ENCODE results near the gene TAAR9. TPM values are rescaled to one million over a fixed set of nuclear protein-coding genes. Genes with fewer than 3 reads are reported as not detected.

Gene TAAR9
- total and polyA plus RNA-seq, 2 donors (not counting 1 experiment from before 2014, with no cell fraction given) = not detected

DNA sequence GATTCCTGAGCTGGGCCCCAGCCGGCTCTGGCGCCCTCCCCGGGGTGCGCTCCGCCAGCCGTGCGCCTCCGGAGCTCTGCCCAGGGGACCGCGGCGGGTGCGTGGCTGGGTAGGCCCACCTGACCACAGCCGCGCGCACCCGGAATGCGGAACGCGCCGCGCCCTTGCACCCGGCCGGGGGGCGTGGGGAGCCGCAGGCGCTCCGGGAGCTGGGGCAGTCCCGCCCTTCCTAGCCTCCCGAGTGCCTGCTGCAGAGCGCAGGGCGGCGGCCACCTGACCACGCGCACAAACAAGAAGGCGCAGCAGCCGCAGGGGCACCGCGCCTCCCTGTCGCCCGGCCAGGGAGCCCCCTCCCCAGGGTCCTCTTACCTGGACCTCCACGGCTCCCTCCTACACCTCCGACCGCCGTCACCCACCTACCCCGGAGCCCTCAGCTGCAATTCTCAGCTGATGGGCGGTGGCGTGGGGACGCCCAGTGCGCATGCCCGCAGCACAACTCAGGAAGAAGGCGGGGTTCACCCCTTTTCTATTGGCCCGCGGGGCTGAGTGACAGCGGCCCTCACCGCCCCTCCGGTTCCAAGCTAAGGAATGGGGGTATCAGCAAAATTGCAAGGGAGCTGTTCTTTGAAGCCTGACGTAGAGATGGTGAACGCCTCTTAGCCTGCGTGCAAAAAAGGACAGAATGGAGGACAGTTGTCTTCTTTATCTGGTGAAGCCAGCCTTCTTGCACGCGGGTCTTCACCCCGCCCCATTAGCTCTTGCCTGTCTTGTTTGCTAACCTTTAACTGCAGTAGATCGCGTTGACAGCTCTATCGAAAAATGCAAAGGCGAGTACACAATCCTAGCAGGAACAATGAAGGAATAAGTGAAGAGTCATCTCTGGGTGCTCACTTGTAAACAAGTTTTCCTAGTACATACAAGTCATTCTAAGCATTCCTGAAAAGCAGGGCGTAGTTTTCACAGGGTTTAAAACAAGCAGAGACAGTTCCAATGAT, 25.1 kb upstream of the TAAR9 start, which contains the start of gene STX7:
TSS of gene STX7 (minus strand) at position 479 of the 995 bp plus-strand sequence. CDS start 9,586 bp downstream, outside the sequence.
- H3K9me3 Mint-ChIP-seq (ENCODE audit: insufficient read depth) = no peaks in the 10 kb centered on the region
- H3K4me3 Mint-ChIP-seq = peak within 1 kb of the TSS; percentile 93
- no peaks in the 10 kb centered on the region for H3K27me3 ChIP-seq (replicated peaks in 1 of 4; ENCODE audit: control extremely low read depth in 1 of 4, control insufficient read depth in 3 of 4, insufficient read depth in 4 of 4, low read length in 3 of 4)
- H3K79me2 ChIP-seq (ENCODE audit: control insufficient read depth, insufficient read depth, low read length) = peaks cover 65% of the 10 kb centered on the region
- H3K4me1 ChIP-seq (ENCODE audit: control insufficient read depth in 2 of 2, insufficient read depth in 2 of 2, low read length in 2 of 2) = peaks cover 33 to 36% of the 10 kb centered on the region in 2 donors
- WGBS (ENCODE audit: insufficient coverage) = under 1% methylated on average over 66 of the region's 67 CpGs
- peaks cover 56% of the 10 kb centered on the region for H3K4me1 Mint-ChIP-seq
- ChIA-PET POLR2A (interaction anchor here (1.0 to 2.7 kb wide), 12 partner anchors 12 to 301 kb away, joined by 3 to 27 read pairs (median 6); partner anchors contain the start of genes RPS12 and SLC18B1), CTCF (interaction anchor here (0.8 to 8.5 kb wide), 13 partner anchors 12 to 310 kb away, joined by 3 to 81 read pairs (median 6); partner anchors contain the start of gene SLC18B1)
- intact Hi-C loops (cut with micrococcal nuclease) = loop anchor here (1.0 to 10.0 kb wide), 7 partner anchors 18 to 1448 kb away; partner anchors contain the start of genes EPB41L2, RPS12, SLC18B1 and TBPL1
- ATAC-seq (ENCODE audit: low read depth) = peak; percentile 79
- peak within 1 kb of the TSS; percentile 59 to 98 (median 85) for H3K4me3 ChIP-seq (ENCODE audit: control extremely low read depth in 1 of 5, extremely low read depth in 1 of 5, insufficient read depth in 1 of 5, low read depth in 2 of 5, low read length in 4 of 5)
- H3K27me3 Mint-ChIP-seq = no peaks in the 10 kb centered on the region
- peaks cover 27% of the 10 kb centered on the region for H4K20me1 ChIP-seq (ENCODE audit: control insufficient read depth, insufficient read depth, low read length, poor library complexity, severe bottlenecking)
- DNase-seq = peak; percentile 94
- H3K9me3 ChIP-seq (ENCODE audit: control extremely low read depth in 1 of 3, control insufficient read depth in 2 of 3, insufficient read depth in 1 of 3, low read length in 2 of 3) = no peaks in the 10 kb centered on the region
- peak within 1 kb of the TSS; percentile 73 for H3K9ac ChIP-seq (ENCODE audit: low read length)
- peak within 1 kb of the TSS; percentile 84 for H3K4me2 ChIP-seq (replicated peaks; ENCODE audit: low read depth, low read length, poor library complexity, severe bottlenecking)
- H3K36me3 ChIP-seq (replicated peaks in 1 of 2; ENCODE audit: control extremely low read depth in 1 of 2, control insufficient read depth in 1 of 2, extremely low read depth in 1 of 2, insufficient read depth in 2 of 2, low read length in 1 of 2) = peaks cover 8 to 18% of the 10 kb centered on the region in 2 experiments
- peak within 1 kb of the TSS; percentile 90 to 92 for H3K27ac ChIP-seq (ENCODE audit: low read length in 2 of 2)
- peak within 1 kb of the TSS; percentile 45 for H2AFZ ChIP-seq (ENCODE audit: insufficient read depth, low read depth, low read length, poor library complexity, severe bottlenecking)
- TF ChIP-seq, protein P1, sequence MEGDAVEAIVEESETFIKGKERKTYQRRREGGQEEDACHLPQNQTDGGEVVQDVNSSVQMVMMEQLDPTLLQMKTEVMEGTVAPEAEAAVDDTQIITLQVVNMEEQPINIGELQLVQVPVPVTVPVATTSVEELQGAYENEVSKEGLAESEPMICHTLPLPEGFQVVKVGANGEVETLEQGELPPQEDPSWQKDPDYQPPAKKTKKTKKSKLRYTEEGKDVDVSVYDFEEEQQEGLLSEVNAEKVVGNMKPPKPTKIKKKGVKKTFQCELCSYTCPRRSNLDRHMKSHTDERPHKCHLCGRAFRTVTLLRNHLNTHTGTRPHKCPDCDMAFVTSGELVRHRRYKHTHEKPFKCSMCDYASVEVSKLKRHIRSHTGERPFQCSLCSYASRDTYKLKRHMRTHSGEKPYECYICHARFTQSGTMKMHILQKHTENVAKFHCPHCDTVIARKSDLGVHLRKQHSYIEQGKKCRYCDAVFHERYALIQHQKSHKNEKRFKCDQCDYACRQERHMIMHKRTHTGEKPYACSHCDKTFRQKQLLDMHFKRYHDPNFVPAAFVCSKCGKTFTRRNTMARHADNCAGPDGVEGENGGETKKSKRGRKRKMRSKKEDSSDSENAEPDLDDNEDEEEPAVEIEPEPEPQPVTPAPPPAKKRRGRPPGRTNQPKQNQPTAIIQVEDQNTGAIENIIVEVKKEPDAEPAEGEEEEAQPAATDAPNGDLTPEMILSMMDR (IDR thresholded peaks at IDR 0.05) = peak; percentile 12
- TF ChIP-seq EZH2 (IDR thresholded peaks at IDR 0.05; ENCODE audit: borderline replicate concordance, insufficient read depth, low read depth, low read length, poor library complexity, severe bottlenecking) = no peak
- peak within 1 kb of the TSS; percentile 95 for H3K27ac Mint-ChIP-seq
